GM21381 (cell line): ENCODE measurements around the gene CRY2.

Experiments
- ATAC-seq: cut with Tn5 transposase; IDR thresholded peaks from one replicate; pipeline ENCODE4 v1.9.1; 2021; ENCODE audit warnings: mild to moderate bottlenecking, moderate library complexity; ENCODE audit not compliant: unreplicated experiment

CRY2 gene

DNA sequence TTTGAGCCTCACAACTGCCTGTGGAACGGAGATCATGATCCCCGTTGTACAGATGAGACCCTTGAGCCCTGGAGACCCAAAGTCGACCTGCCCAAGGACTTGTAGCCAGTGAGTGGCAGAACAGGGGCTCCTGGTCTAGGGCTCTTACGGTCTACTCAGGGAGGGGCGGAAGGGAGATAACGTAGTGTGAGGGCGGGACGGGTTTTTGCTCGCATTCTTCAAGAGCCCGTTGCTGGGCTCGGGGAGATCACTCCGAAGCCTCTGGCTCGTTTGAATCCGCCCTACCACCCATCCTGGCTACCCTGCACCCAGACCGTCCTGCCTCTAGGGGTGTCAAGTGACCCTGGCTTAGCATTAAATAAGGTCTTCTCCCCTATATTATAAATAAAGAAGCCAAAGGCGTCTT lies 639 bp downstream of the CRY2 start:
- ATAC-seq: no peak

DNA sequence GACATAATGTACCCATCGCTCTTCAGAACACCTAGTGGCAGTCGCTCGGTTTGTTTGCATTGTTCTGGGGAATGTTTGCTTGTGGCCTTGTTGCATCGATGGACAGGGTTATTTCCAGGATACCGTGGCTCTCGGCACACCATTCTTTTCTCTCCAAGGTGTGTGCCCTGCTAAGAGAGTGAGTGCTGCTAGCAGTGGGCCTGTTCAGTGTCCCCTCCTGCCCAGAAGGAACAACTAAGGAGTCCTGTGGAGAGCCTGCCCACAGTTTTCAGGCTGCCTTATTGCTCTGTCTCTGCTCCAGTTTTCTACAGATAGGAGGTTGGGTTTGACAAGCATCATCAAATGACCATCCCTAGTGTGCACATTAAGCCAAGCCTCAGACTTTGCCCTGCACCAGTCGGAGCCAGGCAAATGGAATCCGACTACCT lies 1.4 kb downstream of the CRY2 start:
- ATAC-seq: no peak

DNA sequence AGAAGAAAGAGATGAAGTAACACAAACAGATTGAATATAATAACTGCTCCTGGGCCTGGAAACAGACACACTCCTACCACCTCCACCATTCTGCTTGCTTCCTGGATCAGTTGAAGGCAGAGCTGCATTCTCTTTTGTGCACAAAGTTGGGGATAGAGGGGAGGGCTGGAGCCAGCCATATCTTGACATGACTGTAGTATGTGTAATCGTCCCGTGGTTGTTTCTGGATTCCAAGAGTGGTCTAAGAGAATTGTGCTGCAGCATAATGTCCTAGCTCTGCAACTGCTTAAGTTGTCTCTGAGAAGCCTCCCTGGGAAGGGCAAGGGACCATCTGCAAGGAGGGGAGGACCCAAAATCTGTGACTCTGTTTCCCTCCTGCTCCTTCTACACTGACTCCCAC lies 3.2 kb downstream of the CRY2 start:
- ATAC-seq: no peak

DNA sequence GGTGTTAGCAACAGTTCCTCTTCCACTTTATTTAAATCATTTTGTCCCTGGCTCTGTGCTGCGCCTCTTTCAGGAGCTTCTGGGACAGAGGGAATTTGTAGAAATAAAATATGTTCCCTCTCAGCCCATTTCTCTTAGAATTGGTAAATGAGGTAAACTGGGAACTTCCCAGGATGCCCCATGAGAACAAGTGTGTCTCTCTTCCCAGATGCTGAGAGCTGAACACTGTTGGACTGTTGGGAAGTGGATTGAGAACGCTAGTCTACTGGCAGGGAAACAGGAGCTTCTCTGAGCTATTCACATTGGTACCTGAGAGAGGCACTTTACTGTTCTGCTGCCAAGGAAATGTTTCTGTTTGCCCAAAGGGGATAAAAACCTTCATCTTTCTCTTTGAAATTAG lies 4.0 kb downstream of the CRY2 start:
- no peak for ATAC-seq

DNA sequence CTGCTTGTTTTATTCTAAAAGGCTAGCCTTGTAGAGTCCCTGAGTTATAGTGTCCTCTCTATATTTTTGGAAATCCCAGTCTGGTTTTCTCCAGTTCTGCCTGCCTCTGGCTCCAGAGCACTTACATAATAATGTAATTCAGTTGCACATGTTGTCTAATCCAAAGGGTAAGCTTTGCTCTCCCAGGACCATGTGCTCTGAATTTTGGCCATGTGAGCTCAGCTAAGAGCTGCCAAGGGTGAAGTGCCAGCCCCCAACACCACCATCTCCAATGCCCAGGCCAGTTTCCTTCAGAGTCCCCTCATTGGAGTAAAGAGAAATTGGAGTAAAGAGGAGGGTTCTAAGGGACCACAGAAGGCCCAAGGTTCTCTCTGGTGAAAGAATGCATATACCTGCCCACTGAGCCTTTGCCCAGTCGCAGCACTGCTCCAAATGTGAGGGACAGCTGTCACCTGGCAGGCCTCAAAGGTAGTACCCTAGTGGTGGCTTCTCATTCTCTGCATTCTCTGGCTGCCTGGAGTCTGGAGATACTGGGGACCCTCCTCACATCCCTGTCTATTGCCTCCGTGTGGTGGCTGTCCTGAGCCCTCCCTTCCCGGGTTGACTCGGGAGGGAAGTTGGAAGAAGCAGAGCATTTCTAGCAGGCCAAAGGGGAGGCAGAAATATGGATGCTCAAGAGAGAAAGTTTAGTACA lies 4.9 kb downstream of the CRY2 start:
- ATAC-seq: no peak

DNA sequence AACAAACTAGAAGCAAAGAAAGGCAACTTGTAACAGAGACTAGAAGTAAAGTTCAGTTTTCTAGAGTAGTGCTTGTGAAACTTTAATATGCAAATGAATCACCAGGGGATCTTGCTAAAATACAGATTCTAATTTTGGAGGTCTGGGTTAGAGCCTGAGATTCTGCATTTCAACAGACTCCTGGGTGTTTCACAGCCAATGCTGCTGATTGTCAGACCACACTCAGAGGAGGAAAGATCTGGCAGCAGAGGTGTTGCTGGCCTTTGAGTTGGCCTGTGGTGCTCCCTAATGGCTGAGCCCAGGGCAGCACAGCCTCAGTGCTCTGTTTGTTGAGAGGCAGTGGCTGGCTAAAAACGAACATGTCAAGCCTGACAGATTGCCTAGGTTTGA lies 5.4 kb downstream of the CRY2 start:
- no peak for ATAC-seq

DNA sequence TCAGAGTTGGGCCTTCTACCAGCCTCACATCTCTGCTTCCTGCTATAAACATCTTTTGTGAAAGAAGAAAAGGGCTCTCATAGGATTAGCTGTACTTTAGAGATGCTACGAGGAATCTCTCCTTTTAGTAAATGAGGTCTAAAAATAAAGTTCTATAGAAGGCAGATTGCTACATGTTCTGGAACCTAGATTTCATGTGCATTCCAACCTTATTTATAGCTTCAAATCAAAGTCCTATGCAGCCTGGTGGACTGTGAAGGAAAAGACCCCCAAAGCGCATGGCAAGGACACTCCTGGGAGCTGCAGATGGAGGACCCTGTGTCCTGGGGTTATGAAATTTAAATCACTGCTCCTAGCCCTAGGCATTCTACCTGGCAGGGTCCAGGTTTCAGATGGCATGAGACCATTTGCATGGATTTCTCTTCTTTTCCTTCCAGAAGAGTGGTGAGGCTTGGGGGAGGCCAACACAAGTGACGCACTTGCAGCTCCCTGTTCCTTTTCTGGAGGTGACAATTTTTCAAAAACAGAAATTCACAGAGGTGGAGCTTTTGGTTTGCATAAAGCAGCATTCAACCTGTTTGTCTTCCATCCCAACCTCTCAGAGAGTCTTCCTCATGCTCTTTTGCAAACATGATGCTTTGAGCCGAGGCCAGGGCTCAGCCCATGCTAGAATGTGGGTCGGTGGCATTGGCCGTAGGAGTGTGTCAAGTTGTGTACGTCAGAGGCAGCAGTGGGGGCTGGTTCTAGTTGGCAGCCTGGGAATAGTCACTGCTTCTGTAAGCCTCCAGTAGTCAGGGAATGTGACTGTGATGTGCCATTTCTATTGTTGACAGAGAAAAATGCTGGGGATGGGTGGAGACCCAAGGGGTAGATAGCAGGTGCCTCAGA lies 6.3 kb downstream of the CRY2 start:
- ATAC-seq: no peak

DNA sequence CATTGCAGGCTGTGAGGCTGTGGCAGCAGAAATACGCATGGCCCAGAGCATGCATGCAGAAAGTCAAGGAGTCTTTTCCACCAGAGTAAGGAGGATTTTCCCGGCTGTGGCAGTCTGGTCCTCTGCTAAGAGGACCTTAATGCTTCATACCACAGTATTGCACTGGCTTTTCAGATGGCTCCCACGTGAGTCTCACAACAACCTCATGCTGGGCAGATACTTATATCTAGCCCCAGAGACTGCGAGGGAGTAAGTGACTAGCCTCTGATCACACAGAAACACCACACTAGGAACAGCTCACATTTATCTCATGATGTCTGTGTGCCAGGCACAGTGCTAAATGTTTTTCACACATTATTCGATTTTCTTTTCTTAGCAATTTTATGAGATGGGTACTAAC lies 8.0 kb downstream of the CRY2 start:
- ATAC-seq: no peak

DNA sequence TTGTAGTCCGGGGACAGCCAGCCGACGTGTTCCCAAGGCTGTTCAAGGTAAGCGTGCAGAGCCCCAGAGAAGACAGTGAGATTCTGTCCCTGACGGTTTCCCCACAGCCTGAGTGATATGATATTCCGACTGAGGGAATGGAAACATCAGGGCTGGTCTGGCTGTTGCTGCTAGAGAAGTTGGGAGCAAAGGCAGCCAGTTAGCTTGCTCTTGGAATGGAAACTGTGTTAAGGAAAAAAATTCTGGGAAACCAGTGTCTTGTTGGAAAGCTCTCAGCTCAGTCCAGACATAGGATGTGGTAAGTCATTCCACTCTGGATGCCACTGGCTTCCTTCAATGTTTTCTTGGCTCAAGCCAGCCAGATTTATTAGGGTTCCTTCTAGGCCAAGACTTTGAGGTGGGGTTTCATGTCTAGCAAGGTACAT lies 8.8 kb downstream of the CRY2 start:
- no peak for ATAC-seq

DNA sequence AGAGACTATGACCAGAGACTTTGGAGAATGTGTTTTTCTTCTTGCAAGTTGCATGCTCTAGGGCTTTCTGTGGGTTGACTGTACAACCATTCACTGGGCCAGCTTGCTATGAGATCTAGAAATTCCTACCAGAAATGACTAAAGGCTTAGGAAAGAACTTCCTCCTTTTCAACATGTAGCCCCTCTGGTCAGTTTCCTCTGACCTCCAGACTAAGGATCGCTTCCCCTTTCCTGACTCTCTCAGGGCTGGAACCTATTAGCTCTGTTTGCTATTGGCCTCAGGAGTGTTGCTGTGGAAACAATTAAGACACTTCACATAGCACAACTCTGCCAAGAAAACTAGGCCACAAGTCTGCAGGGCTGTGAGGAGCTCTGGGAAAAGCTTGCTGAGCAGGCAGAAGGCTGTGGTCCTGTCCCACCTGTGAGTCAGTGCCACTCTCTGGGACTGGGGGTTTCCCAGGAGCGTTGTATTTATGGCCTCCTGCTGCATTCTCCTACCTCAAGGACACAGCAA lies 10.7 kb downstream of the CRY2 start:
- no peak for ATAC-seq

DNA sequence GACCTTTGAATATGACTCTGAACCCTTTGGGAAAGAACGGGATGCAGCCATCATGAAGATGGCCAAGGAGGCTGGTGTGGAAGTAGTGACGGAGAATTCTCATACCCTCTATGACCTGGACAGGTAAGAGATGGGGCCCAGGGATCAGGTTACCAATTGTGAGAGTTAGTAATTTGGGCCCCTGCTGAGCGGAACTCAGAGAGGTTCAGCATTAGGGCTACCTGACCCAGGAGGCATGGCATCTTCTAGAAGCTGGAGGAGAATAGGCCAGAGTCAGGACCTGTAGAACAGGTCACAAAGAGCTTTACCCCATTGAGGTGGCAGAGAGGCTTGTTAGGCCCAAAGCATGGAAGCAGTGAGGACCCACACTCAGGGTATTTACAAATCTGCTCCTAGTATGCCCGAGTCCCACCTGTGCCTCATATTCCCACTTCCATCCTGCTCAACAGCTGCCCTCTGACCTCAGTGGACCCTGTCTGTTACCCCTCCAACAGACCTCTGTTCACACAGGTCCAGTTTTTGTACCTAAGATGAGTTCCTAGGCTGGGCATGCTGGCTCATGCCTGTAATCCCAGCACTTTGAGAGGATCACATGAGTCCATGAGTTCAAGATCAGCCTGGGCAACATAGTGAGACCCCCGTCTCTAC lies 11.6 kb downstream of the CRY2 start:
- ATAC-seq: no peak

DNA sequence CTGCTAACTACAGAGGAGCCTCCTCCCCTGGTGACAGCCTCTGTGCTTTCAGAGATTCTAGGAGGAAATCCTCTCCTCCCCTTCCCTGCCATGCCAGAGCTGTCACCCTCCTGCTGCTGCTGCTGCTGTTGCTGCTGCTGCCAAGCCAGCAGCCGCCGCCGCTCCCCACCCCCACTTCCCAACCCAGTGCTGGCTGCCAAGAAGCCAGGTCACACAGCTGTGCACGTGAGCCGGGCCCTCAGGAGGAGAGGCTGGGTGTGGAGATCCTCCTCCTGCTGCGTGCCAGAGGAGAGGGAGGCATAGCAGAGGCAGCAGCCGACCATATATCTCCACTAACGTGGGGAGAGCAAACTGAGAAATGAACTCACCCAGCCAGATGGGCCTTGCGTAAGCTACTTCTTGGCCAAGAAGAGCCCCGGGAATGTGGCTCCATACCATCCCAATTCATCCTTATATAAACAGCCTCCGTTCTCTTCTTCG lies 12.4 kb downstream of the CRY2 start:
- ATAC-seq: no peak

DNA sequence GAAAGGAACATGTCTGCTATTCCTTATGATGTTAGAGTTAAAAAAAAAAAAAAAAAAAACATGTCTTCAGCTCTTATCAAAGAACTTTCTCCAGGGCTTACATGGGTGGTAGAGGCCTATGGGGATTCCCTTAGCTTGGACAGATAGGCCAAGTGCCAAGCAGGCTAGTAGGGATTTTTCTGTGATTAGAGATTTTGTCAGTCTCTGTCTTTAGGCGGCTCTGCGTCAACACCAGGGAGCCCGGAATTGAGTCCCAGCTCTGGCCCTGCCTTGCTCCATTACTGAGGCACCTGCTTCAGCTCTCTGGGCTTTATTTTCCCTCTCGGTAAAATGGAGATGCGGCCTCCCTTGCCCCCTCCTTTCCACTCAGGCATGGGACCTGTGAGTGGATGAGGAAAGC lies 13.1 kb downstream of the CRY2 start:
- no peak for ATAC-seq

DNA sequence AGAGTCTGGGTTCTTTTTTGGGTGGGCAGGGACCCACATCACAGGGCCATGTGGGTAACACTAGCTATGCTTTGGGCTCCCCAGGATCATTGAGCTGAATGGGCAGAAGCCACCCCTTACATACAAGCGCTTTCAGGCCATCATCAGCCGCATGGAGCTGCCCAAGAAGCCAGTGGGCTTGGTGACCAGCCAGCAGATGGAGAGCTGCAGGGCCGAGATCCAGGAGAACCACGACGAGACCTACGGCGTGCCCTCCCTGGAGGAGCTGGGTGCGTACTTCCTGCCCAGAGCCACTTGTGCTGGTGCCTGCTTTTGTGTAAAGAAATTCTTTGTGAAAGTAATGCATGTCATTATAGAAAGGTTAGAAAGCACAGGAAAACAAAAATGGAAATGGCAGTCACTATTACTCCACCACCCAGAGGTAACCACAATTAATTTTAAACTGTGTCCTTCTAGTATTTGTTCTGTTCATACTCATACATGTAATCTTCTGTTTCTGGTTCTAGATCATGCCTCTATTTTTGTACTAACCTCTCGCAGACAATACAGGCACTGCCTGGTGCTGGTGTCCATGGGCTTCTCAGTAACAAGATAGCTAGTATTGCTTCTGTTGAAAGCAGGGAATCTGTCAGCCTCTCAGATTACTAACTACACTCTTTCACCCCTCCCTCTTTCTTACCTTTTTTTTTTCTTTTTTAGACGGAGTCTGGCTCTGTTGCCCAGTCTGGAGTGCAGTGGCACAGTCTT lies 13.7 kb downstream of the CRY2 start:
- no peak for ATAC-seq

DNA sequence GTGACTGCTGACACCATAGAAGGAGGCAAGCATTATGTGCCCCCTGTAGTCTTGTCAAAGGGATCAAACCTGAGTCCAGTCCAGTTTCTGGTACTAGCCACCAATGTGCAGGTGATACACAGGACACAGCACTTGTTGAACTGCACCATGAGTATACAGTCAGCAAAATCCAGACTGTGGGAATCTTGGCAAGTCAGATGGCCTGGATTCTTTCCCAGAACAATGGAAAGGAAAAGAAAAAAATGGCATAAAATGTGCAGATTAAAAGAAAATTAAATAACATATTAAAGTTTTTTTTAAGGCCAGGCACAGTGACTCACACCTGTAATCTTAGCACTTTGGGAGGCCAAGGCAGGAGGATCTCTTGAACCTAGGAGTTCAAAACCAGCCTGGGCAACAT lies 16.8 kb downstream of the CRY2 start:
- ATAC-seq: no peak

DNA sequence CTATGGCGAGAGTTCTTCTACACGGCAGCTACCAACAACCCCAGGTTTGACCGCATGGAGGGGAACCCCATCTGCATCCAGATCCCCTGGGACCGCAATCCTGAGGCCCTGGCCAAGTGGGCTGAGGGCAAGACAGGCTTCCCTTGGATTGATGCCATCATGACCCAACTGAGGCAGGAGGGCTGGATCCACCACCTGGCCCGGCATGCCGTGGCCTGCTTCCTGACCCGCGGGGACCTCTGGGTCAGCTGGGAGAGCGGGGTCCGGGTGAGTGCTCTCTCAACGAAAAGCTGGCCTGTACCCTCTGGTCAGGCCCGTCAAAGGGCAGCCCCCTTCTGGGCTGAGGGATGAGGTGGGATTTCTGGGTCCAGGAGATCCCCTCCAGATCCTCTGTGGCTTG lies 22.3 kb downstream of the CRY2 start:
- no peak for ATAC-seq

DNA sequence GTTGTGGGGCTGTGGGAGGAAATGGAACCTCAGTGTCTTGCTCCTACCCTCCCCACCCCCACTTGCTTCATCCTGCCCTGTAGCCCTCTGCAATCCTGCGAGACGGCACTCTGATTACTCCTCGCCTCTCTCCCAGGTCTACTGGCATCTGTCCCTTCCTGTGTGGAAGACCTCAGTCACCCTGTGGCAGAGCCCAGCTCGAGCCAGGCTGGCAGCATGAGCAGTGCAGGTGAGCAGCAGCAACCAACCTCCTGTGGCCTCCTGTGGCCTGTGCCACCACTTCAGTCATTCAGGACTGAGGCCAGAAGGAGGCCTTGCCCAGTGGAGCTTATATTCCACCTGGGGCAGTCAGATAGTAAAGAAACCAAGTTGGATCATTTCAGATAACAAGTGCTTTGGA lies 23.4 kb downstream of the CRY2 start:
- no peak for ATAC-seq

DNA sequence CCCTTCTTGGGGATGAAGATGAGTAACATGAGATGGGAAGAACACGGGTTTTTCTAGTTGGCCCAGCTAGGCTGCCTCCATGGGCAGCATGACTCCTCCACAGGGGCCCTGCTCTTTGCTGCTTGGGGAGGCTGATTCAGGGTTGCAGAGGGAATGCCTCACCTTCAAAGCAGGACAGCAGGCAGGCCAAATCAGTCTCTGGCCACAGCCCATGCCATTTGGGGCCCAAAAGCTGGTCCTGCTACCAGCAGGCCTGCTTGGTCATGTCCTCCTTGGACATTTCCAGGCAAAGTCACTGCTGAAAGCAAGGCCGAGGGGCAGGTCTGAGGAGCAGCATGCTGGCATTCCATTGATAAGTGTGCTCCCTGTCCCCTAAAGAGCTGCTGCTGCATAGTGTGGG lies 24.4 kb downstream of the CRY2 start:
- no peak for ATAC-seq

DNA sequence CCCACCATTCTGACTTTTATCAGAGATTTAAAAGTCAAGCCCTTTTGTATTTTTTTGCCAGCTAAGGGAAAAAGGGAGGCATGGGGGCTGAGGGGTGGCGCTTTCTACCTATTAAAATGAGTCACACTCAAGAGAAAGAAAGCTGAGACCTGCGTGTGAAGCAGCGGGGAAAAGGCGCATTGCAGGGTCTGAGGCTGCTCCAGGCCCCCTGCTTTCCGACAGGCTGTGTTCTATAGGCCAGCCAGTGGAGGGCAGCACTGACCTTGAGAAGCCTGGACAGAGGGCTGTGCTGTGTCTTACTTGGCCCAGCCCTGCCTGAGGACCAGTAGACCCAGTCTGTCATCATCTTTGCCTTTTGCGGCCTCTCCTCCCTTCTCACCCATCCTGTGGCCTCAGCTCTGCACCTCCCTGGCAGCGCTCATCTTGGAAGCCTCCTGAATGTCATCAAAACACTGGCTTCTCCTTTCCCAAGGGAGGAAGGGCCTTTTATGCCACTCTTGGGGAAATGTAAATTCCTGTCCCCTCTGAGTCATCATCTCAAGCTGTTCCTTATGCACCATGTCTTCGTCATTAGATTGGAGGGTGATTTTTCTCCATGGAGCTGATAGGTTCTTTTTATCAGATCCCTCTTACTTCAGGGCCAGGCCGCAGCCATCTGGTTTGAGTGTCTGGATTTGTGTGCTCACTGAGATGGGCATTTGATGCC lies 25.5 kb downstream of the CRY2 start:
- no peak for ATAC-seq

DNA sequence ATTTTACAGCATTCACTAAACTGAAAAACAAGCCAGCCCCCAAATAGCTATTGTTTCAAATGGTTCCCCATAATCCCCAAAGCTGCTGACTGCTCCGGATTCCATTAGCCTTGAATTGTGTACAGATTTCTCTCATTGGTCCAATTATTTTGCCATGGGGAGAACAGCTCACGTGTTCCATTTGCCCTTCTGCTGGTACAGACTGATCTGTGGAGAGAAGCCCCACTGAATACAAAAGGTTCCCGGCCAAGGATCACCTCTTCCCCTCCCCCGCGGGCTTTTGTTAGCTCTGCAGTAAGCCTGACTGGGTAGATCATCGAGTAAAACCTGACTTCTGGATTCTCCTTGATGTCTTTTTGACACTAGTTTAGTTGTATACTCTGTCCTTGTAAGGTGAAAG lies 29.1 kb downstream of the CRY2 start:
- ATAC-seq: no peak
